Measurements from ENCODE around the gene ULK2.

GRCh38 chr17:19904924-19905323 is 37.2 kb upstream of the ULK2 start:
- TF ChIP-seq POLR2A (IDR thresholded peaks at IDR 0.05) (no peak), CTCF (IDR thresholded peaks at IDR 0.05) (no peak)

Data from adrenal gland (tissue), 5 donors.